ENCODE results near the gene CAST. TPM values are rescaled to one million over a fixed set of nuclear protein-coding genes. Genes with fewer than 3 reads are reported as not detected.
"Not testable (repeated sequence)": the region's sequence is repeated elsewhere in the genome, so short reads cannot be mapped to it uniquely, and the experiment has no call there.

The CAST gene
- 87.2 TPM for total RNA-seq

- Histone ChIP-seq H3K4me3 (ENCODE audit: low read length in 3 of 3) (peak within 1 kb of the TSS; percentile 88 to 95 (median 91)), H3K27me3 (ENCODE audit: control insufficient read depth in 3 of 3, insufficient read depth in 3 of 3, low read length in 3 of 3) (no peaks in the 10 kb centered on the region), H3K27ac (ENCODE audit: low read depth, low read length) (peak within 1 kb of the TSS; percentile 97), H3K9ac (ENCODE audit: low read depth in 1 of 3, low read length in 3 of 3) (peak within 1 kb of the TSS; percentile 94 to 95 (median 95)), H3K4me1 (ENCODE audit: control insufficient read depth in 3 of 3, insufficient read depth in 3 of 3, low read length in 3 of 3) (peaks cover 11 to 20% (median 14%) of the 10 kb centered on the region in 3 donors), H3K9me3 (ENCODE audit: control insufficient read depth in 3 of 3, low read length in 3 of 3) (no peaks in the 10 kb centered on the region), H3K36me3 (ENCODE audit: control insufficient read depth in 3 of 3, insufficient read depth in 3 of 3, low read length in 3 of 3) (no peaks in the 10 kb centered on the region)
These were observed at the start of gene CAST for GRCh38 chr5:96661855-96662724. Gene CAST (plus strand): TSS chr5:96662376. CDS start chr5:96662423, 47 bp downstream.

DNA sequence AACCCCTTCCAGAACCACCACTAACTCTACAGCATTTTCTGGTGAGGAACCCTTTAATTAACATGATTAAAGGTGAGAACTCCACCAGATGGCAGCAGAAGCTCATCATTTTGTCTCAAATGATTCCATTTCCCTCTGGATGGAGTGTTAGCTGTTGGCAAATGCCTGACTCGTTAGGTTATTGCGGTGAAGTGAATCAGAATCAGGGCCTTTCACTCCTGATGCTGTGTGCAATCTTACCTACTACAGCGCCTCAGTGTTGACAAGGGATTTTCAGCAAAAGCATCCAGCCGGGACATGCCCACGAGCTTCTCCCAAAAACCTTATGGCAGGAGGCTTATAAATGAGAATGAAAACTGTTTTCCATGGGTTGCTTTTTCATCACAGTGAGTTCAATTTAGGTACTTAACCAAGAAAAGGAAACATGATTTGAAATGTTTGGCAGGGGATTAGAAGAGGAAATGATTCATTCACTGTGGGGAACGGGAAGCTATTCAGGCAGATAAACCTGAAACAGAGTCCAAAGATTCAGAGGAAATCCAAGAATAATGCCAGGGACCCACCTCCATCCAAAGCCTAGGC is 48.0 kb upstream of the CAST start:
- Histone ChIP-seq H3K4me3 (ENCODE audit: low read length in 3 of 3) (peak overlapping the region in 2 of 3 donors; percentile 29 to 55), H3K9me3 (ENCODE audit: control insufficient read depth in 3 of 3, low read length in 3 of 3) (no peaks in the 10 kb centered on the region), H3K36me3 (ENCODE audit: control insufficient read depth in 3 of 3, insufficient read depth in 3 of 3, low read length in 3 of 3) (no peaks in the 10 kb centered on the region), H3K27me3 (ENCODE audit: control insufficient read depth in 3 of 3, insufficient read depth in 3 of 3, low read length in 3 of 3) (no peaks in the 10 kb centered on the region), H3K9ac (ENCODE audit: low read depth in 1 of 3, low read length in 3 of 3) (peak overlapping the region in 1 of 3 donors; percentile 35), H3K4me1 (ENCODE audit: control insufficient read depth in 3 of 3, insufficient read depth in 3 of 3, low read length in 3 of 3) (peaks cover 2 to 11% (median 3%) of the 10 kb centered on the region in 3 donors), H3K27ac (ENCODE audit: low read depth, low read length) (no peak overlapping the region)

- Histone ChIP-seq H3K9me3 (ENCODE audit: control insufficient read depth in 3 of 3, low read length in 3 of 3) (no peaks in the 10 kb centered on the region), H3K4me1 (ENCODE audit: control insufficient read depth in 3 of 3, insufficient read depth in 3 of 3, low read length in 3 of 3) (peaks cover 2 to 11% (median 3%) of the 10 kb centered on the region in 3 donors), H3K27ac (ENCODE audit: low read depth, low read length) (no peak overlapping the region), H3K9ac (ENCODE audit: low read depth in 1 of 3, low read length in 3 of 3) (no peak overlapping the region), H3K36me3 (ENCODE audit: control insufficient read depth in 3 of 3, insufficient read depth in 3 of 3, low read length in 3 of 3) (no peaks in the 10 kb centered on the region), H3K27me3 (ENCODE audit: control insufficient read depth in 3 of 3, insufficient read depth in 3 of 3, low read length in 3 of 3) (no peaks in the 10 kb centered on the region), H3K4me3 (ENCODE audit: low read length in 3 of 3) (no peak overlapping the region)
These were observed 47.0 kb upstream of the CAST start for GRCh38 chr5:96615223-96615622.

DNA sequence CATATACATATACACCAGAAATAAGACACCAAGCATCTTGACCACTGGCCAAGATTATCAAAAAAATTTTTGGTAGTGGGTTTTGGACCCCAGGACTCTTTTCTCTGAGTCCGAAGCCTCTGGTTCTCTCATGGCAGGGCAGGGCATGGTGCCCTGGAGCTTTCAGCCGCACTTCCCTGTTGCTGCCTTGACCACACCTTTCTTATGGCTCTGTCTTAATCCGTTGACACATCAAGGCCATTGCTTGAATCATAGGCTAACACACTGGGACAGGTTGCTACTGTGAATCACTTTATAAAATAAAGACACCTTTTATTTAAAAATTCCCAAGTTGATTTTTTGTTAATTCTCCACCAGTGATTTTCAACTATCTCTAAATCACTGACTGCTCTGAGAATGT is 45.4 kb upstream of the CAST start:
- no peaks in the 10 kb centered on the region for H3K36me3 ChIP-seq (ENCODE audit: control insufficient read depth in 3 of 3, insufficient read depth in 3 of 3, low read length in 3 of 3)
- no peak overlapping the region for H3K4me3 ChIP-seq (ENCODE audit: low read length in 3 of 3)
- no peaks in the 10 kb centered on the region for H3K9me3 ChIP-seq (ENCODE audit: control insufficient read depth in 3 of 3, low read length in 3 of 3)
- no peak overlapping the region for H3K9ac ChIP-seq (ENCODE audit: low read depth in 1 of 3, low read length in 3 of 3)
- H3K4me1 ChIP-seq (ENCODE audit: control insufficient read depth in 3 of 3, insufficient read depth in 3 of 3, low read length in 3 of 3) = peaks cover 2 to 11% (median 3%) of the 10 kb centered on the region in 3 donors
- no peak overlapping the region for H3K27ac ChIP-seq (ENCODE audit: low read depth, low read length)
- no peaks in the 10 kb centered on the region for H3K27me3 ChIP-seq (ENCODE audit: control insufficient read depth in 3 of 3, insufficient read depth in 3 of 3, low read length in 3 of 3)

GRCh38 chr5:96618311-96619016 is 43.7 kb upstream of the CAST start:
- not testable (repeated sequence) for H3K9ac ChIP-seq (ENCODE audit: low read depth in 1 of 3, low read length in 3 of 3); H3K27ac ChIP-seq (ENCODE audit: low read depth, low read length); H3K4me1 ChIP-seq (ENCODE audit: control insufficient read depth in 3 of 3, insufficient read depth in 3 of 3, low read length in 3 of 3); H3K36me3 ChIP-seq (ENCODE audit: control insufficient read depth in 3 of 3, insufficient read depth in 3 of 3, low read length in 3 of 3); H3K27me3 ChIP-seq (ENCODE audit: control insufficient read depth in 3 of 3, insufficient read depth in 3 of 3, low read length in 3 of 3); H3K9me3 ChIP-seq (ENCODE audit: control insufficient read depth in 3 of 3, low read length in 3 of 3); H3K4me3 ChIP-seq (ENCODE audit: low read length in 3 of 3)

DNA sequence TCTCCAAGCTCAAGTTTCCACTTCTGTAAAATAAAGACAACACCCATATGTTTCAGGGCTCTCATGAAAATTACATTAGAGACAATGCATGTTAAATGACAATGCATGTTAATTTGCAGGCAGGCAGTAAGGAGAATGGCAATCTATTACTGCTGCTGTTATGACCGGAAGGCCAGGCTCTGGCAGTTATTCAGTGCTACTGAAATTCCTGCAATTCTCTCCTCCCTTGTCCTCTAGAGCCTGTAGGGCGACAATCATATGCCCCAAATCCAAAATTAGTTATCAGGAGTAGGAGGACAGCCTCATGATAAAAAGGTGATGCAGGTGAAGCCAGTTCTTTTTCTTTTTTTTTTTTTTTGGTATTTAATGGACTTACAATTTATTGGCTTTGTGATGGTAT is 42.2 kb upstream of the CAST start:
- Histone ChIP-seq H3K27me3 (ENCODE audit: control insufficient read depth in 3 of 3, insufficient read depth in 3 of 3, low read length in 3 of 3) (no peaks in the 10 kb centered on the region), H3K4me3 (ENCODE audit: low read length in 3 of 3) (no peak overlapping the region), H3K9me3 (ENCODE audit: control insufficient read depth in 3 of 3, low read length in 3 of 3) (no peaks in the 10 kb centered on the region), H3K36me3 (ENCODE audit: control insufficient read depth in 3 of 3, insufficient read depth in 3 of 3, low read length in 3 of 3) (no peaks in the 10 kb centered on the region), H3K27ac (ENCODE audit: low read depth, low read length) (no peak overlapping the region), H3K4me1 (ENCODE audit: control insufficient read depth in 3 of 3, insufficient read depth in 3 of 3, low read length in 3 of 3) (no peaks in the 10 kb centered on the region), H3K9ac (ENCODE audit: low read depth in 1 of 3, low read length in 3 of 3) (no peak overlapping the region)

GRCh38 chr5:96624596-96624995 is 37.6 kb upstream of the CAST start:
- Histone ChIP-seq H3K9ac (ENCODE audit: low read depth in 1 of 3, low read length in 3 of 3) (no peak overlapping the region), H3K27ac (ENCODE audit: low read depth, low read length) (no peak overlapping the region), H3K36me3 (ENCODE audit: control insufficient read depth in 3 of 3, insufficient read depth in 3 of 3, low read length in 3 of 3) (no peaks in the 10 kb centered on the region), H3K27me3 (ENCODE audit: control insufficient read depth in 3 of 3, insufficient read depth in 3 of 3, low read length in 3 of 3) (no peaks in the 10 kb centered on the region), H3K9me3 (ENCODE audit: control insufficient read depth in 3 of 3, low read length in 3 of 3) (no peaks in the 10 kb centered on the region), H3K4me3 (ENCODE audit: low read length in 3 of 3) (no peak overlapping the region), H3K4me1 (ENCODE audit: control insufficient read depth in 3 of 3, insufficient read depth in 3 of 3, low read length in 3 of 3) (no peaks in the 10 kb centered on the region)

DNA sequence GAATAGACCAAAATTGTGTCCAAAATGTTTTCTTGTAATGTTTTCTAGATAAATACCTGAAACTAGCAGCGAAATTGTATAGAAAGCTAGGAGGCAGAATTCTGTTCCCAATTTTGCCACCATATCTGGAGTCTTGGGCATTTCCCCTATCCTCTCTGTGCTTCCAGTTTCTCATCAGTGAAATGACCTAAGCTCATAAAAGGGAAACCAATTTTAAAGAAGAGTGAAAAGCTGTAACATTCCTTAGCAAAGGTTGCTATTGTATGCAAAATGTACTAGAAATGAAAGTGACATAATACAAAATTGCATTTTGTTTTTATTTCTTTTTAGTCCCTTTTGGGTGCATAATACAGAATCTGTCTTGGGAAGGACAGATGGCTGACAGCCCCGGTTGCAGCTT is 36.8 kb upstream of the CAST start:
- Histone ChIP-seq H3K4me1 (ENCODE audit: control insufficient read depth in 3 of 3, insufficient read depth in 3 of 3, low read length in 3 of 3) (peaks cover 0 to 7% (median 3%) of the 10 kb centered on the region in 3 donors), H3K27me3 (ENCODE audit: control insufficient read depth in 3 of 3, insufficient read depth in 3 of 3, low read length in 3 of 3) (no peaks in the 10 kb centered on the region), H3K9me3 (ENCODE audit: control insufficient read depth in 3 of 3, low read length in 3 of 3) (no peaks in the 10 kb centered on the region), H3K4me3 (ENCODE audit: low read length in 3 of 3) (no peak overlapping the region), H3K9ac (ENCODE audit: low read depth in 1 of 3, low read length in 3 of 3) (no peak overlapping the region), H3K27ac (ENCODE audit: low read depth, low read length) (no peak overlapping the region), H3K36me3 (ENCODE audit: control insufficient read depth in 3 of 3, insufficient read depth in 3 of 3, low read length in 3 of 3) (no peaks in the 10 kb centered on the region)

GRCh38 chr5:96626956-96627355 is 35.2 kb upstream of the CAST start:
- no peak overlapping the region for H3K27ac ChIP-seq (ENCODE audit: low read depth, low read length)
- no peak overlapping the region for H3K4me3 ChIP-seq (ENCODE audit: low read length in 3 of 3)
- H3K9me3 ChIP-seq (ENCODE audit: control insufficient read depth in 3 of 3, low read length in 3 of 3) = no peaks in the 10 kb centered on the region
- H3K27me3 ChIP-seq (ENCODE audit: control insufficient read depth in 3 of 3, insufficient read depth in 3 of 3, low read length in 3 of 3) = no peaks in the 10 kb centered on the region
- no peak overlapping the region for H3K9ac ChIP-seq (ENCODE audit: low read depth in 1 of 3, low read length in 3 of 3)
- no peaks in the 10 kb centered on the region for H3K36me3 ChIP-seq (ENCODE audit: control insufficient read depth in 3 of 3, insufficient read depth in 3 of 3, low read length in 3 of 3)
- H3K4me1 ChIP-seq (ENCODE audit: control insufficient read depth in 3 of 3, insufficient read depth in 3 of 3, low read length in 3 of 3) = peaks cover 0 to 7% (median 3%) of the 10 kb centered on the region in 3 donors

All from skeletal muscle tissue (tissue), 4 donors.